ENCODE results near the gene ADIPOR2.

The ADIPOR2 gene

DNA sequence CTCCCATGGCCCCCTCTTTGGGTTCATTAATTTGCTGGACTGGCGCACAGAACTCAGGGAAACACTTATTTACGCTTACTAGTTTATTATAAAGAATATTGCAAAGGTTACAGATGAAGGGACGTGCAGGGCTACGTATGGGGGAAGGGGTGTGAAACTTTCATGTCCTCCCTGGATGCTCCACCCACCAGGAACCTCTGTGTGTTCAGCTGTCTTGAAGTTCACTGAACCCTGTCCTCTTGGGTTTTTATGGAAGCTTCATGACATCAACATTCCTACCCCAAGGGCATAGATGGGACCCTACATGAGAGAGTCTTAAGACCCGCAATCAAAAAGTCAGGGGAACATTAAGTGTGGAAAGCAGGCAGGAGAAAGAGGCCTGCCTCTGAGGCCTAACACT lies 58.1 kb downstream of the ADIPOR2 start:
- DNase-seq (ENCODE audit: low spot score), result no peak
- TF ChIP-seq, protein P1, sequence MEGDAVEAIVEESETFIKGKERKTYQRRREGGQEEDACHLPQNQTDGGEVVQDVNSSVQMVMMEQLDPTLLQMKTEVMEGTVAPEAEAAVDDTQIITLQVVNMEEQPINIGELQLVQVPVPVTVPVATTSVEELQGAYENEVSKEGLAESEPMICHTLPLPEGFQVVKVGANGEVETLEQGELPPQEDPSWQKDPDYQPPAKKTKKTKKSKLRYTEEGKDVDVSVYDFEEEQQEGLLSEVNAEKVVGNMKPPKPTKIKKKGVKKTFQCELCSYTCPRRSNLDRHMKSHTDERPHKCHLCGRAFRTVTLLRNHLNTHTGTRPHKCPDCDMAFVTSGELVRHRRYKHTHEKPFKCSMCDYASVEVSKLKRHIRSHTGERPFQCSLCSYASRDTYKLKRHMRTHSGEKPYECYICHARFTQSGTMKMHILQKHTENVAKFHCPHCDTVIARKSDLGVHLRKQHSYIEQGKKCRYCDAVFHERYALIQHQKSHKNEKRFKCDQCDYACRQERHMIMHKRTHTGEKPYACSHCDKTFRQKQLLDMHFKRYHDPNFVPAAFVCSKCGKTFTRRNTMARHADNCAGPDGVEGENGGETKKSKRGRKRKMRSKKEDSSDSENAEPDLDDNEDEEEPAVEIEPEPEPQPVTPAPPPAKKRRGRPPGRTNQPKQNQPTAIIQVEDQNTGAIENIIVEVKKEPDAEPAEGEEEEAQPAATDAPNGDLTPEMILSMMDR (IDR thresholded peaks at IDR 0.05; ENCODE audit: extremely low read depth, missing control alignments), result no peak

DNA sequence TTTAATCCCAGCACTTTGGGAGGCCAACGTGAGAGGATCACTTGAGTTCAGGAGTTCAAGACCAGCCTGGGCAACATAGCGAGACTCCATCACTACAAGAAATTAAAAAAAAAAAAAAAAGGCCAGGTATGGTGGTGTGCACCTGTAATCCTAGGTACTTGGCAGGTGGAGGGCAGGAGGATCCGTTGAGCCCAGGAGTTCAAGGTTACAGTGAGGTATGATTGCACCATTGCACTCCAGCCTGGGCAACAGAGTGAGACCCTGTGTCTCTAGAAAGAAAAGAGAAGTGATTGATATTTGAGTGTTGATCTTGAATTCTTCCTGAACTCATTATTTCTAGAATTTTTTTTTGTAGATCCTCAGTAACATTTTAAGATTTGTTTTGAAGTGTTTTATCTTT lies 59.4 kb downstream of the ADIPOR2 start:
- TF ChIP-seq, protein P1 (IDR thresholded peaks at IDR 0.05; ENCODE audit: extremely low read depth, missing control alignments), result no peak

DNA sequence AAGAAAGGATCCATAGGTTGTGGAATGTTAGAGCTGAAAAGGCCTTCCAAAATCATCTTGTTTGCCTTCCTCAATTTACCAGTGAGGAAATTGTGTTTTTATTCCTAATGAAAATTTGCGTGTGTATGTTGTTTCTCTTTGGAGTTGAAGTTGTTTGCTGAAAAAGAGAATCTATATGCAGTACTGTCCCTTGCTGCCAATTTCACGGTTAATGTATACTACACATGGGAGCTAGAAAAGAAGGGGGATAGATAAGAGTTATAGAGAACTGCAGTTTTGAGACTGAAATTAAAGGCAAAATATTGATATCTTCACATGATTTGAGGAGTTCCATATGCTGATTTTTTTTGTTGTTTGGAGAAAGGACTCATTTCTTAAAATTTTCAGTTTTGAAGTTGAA lies 67.5 kb downstream of the ADIPOR2 start:
- TF ChIP-seq, protein P1 (IDR thresholded peaks at IDR 0.05; ENCODE audit: extremely low read depth, missing control alignments), result no peak

More for the DNA sequence above, 59.4 kb downstream of the ADIPOR2 start:
- no peak for DNase-seq (ENCODE audit: low spot score)

DNA sequence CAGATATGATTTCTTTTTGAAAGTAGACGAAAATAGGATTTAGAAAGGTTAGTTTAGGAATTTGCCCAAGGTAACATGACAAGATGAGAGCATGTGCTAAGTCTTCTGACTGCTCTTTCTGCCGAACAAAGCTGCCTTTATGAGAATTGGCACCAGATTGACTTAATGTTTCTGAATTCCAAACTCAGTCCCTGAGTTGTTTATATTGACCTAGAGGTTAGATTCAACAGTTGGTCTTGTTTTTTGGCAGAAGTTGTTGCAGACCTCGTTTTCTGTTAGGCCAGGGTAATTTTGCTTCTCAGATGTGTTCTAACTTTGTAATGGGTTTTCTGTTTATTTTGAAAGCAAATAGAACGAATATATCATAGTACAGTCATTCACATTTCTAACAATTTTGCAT lies 68.0 kb downstream of the ADIPOR2 start:
- TF ChIP-seq, protein P1 (IDR thresholded peaks at IDR 0.05; ENCODE audit: extremely low read depth, missing control alignments), result no peak
- no peak for DNase-seq (ENCODE audit: low spot score)

More for the DNA sequence above, 67.5 kb downstream of the ADIPOR2 start:
- DNase-seq (ENCODE audit: low spot score), result no peak

DNA sequence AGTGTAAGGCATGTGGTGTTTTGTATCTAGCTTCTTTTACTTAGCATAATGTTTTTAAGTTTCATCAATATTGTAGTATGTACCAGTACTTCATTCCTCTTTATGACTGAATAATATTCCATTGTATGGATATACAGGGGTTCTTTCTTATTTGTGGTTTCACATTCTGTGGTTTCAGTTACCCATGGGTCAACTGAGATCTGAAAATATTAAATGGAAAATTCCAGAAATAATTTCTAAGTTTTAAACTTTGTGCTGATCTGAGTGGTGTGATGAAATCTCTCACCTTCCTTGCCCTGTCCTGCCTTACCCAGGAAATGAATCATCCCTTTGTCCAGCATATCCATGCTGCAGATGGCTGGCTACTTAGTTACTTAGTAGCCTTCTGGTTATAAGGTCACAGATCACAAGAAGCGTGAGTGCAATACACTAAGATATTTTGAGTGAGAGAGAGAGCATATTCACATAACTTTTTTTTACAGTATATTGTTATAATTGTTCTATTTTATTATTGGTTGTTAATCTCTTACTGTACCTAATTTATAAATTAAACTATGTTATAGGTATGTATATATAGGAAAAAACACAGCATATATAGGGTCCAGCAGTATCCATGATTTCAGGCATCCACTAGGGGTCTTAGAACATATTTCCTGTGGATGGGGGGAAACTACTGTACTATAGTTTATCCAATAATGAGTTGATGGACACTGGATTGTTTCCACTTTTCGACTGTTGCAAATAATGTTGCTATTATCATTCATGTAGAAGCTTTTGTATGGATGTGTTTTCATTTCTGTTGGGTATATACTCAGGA lies 69.9 kb downstream of the ADIPOR2 start:
- TF ChIP-seq, protein P1 (IDR thresholded peaks at IDR 0.05; ENCODE audit: extremely low read depth, missing control alignments), result no peak
- DNase-seq (ENCODE audit: low spot score), result no peak

DNA sequence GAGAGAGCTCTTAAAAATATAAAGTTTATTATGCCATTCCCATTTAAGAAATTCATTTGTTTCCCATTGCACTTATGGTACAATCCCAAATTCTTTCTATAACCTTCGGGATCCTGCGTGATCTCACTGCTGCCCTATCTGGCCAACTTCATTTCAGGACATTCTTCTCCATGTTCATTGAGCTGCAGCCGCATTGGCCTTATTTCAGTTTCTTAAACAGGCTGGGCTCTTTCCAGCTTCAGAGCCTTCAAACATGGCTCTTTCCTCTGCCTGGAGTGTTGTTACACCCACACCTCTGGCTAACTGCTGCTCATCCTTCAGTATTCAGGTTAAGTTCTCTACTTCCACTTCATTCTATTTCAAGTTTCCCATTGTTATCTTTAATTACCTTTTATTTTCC lies 71.0 kb downstream of the ADIPOR2 start:
- DNase-seq (ENCODE audit: low spot score), result no peak
- TF ChIP-seq, protein P1 (IDR thresholded peaks at IDR 0.05; ENCODE audit: extremely low read depth, missing control alignments), result no peak

DNA sequence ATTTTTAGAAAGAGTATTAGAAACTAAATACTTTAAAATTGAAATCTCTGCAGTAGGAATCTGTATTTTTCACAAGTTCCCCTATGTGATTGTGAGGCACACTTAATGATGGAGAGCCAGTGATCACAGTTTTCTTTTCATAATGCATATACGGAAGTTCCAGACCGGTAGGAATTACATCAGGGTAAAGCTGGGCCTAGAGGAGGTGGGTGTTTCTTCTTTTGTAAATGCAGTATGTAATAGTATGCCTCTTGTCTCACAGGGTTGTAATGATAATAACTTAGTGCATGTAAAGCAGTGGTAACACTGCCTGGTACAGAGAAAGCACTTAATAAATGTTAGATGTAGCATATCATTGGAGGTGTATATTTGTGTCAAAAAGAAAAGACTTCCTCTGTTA lies 72.3 kb downstream of the ADIPOR2 start:
- no peak for DNase-seq (ENCODE audit: low spot score)
- TF ChIP-seq, protein P1 (IDR thresholded peaks at IDR 0.05; ENCODE audit: extremely low read depth, missing control alignments), result no peak

All from GM20000 (cell line).